GM18907 (cell line): ENCODE measurements around the gene SOX2.

Experiments
- ATAC-seq: cut with Tn5 transposase; IDR thresholded peaks from one replicate; pipeline ENCODE4 v1.9.1; 2021; ENCODE audit warnings: mild to moderate bottlenecking, moderate library complexity; ENCODE audit not compliant: unreplicated experiment

SOX2 gene

GRCh38 chr3:181711325-181712135 is at the start of gene SOX2:
SOX2 (plus strand) TSS chr3:181711925; CDS start chr3:181712361, 436 bp downstream.
- ATAC-seq = peak; percentile 65

- ATAC-seq = peak; percentile 93
Measured at GRCh38 chr3:181683563-181683962, 28.2 kb upstream of the SOX2 start.

- no peak for ATAC-seq
Measured at GRCh38 chr3:181687190-181687589, 24.5 kb upstream of the SOX2 start.

- no peak for ATAC-seq
Measured at GRCh38 chr3:181687731-181688130, 24.0 kb upstream of the SOX2 start.

- no peak for ATAC-seq
Measured at GRCh38 chr3:181689546-181689945, 22.2 kb upstream of the SOX2 start.

- no peak for ATAC-seq
Measured at GRCh38 chr3:181690769-181691168, 21.0 kb upstream of the SOX2 start.

GRCh38 chr3:181691901-181692300 is 19.8 kb upstream of the SOX2 start:
- ATAC-seq = no peak

- ATAC-seq = no peak
Measured at GRCh38 chr3:181692311-181693145, 19.2 kb upstream of the SOX2 start.

GRCh38 chr3:181693280-181693679 is 18.4 kb upstream of the SOX2 start:
- no peak for ATAC-seq

GRCh38 chr3:181694805-181695660 is 16.7 kb upstream of the SOX2 start:
- ATAC-seq = no peak

GRCh38 chr3:181695661-181696491 is 15.8 kb upstream of the SOX2 start:
- no peak for ATAC-seq

- no peak for ATAC-seq
Measured at GRCh38 chr3:181696626-181697230, 15.0 kb upstream of the SOX2 start.

GRCh38 chr3:181698263-181698954 is 13.3 kb upstream of the SOX2 start:
- peak; percentile 45 for ATAC-seq

GRCh38 chr3:181699171-181699903 is 12.4 kb upstream of the SOX2 start:
- ATAC-seq = no peak

- peak; percentile 68 for ATAC-seq
Measured at GRCh38 chr3:181700168-181701087, 11.3 kb upstream of the SOX2 start.

- ATAC-seq = no peak
Measured at GRCh38 chr3:181701096-181701495, 10.6 kb upstream of the SOX2 start.
